ENCODE measurements around the gene UBE3A.
"Not testable (repeated sequence)": the region's sequence is repeated elsewhere in the genome, so short reads cannot be mapped to it uniquely, and the experiment has no call there.

Gene UBE3A

GRCh38 chr15:25465835-25466234 is 27.0 kb upstream of the UBE3A start:
- H3K4me1 ChIP-seq (ENCODE audit: control insufficient read depth, insufficient read depth, low read length, unreplicated experiment), result peaks cover 4% of the 10 kb centered on the region
- H3K4me3 ChIP-seq (ENCODE audit: low read depth, low read length), result no peak overlapping the region
- no peak overlapping the region for H3K27ac ChIP-seq (ENCODE audit: low read depth, low read length)
- H2AFZ ChIP-seq (ENCODE audit: low read length, unreplicated experiment), result no peak overlapping the region
- H3K79me2 ChIP-seq (ENCODE audit: control insufficient read depth, insufficient read depth, low read length, unreplicated experiment), result no peaks in the 10 kb centered on the region
- H3K36me3 ChIP-seq (ENCODE audit: insufficient read depth, low read length), result no peaks in the 10 kb centered on the region
- peaks cover 29% of the 10 kb centered on the region for H3K27me3 ChIP-seq (ENCODE audit: insufficient read depth, low read length)

- Histone ChIP-seq H3K36me3 (ENCODE audit: insufficient read depth, low read length) (no peaks in the 10 kb centered on the region), H3K27ac (ENCODE audit: low read depth, low read length) (no peak overlapping the region)
These were observed 26.0 kb upstream of the UBE3A start for GRCh38 chr15:25464784-25465183.

GRCh38 chr15:25464383-25464782 is 25.6 kb upstream of the UBE3A start:
- Histone ChIP-seq H3K27me3 (ENCODE audit: insufficient read depth, low read length) (peaks cover 29% of the 10 kb centered on the region), H3K4me3 (ENCODE audit: low read depth, low read length) (no peak overlapping the region), H2AFZ (ENCODE audit: low read length, unreplicated experiment) (no peak overlapping the region), H3K27ac (ENCODE audit: low read depth, low read length) (no peak overlapping the region), H3K36me3 (ENCODE audit: insufficient read depth, low read length) (no peaks in the 10 kb centered on the region), H3K79me2 (ENCODE audit: control insufficient read depth, insufficient read depth, low read length, unreplicated experiment) (no peaks in the 10 kb centered on the region), H3K4me1 (ENCODE audit: control insufficient read depth, insufficient read depth, low read length, unreplicated experiment) (peaks cover 4% of the 10 kb centered on the region)

More at GRCh38 chr15:25464784-25465183, 26.0 kb upstream of the UBE3A start:
- Histone ChIP-seq H3K79me2 (ENCODE audit: control insufficient read depth, insufficient read depth, low read length, unreplicated experiment) (no peaks in the 10 kb centered on the region), H2AFZ (ENCODE audit: low read length, unreplicated experiment) (no peak overlapping the region), H3K4me3 (ENCODE audit: low read depth, low read length) (no peak overlapping the region), H3K4me1 (ENCODE audit: control insufficient read depth, insufficient read depth, low read length, unreplicated experiment) (peaks cover 4% of the 10 kb centered on the region), H3K27me3 (ENCODE audit: insufficient read depth, low read length) (peaks cover 29% of the 10 kb centered on the region)

GRCh38 chr15:25456196-25456595 is 17.4 kb upstream of the UBE3A start:
- Histone ChIP-seq H3K4me1 (ENCODE audit: control insufficient read depth, insufficient read depth, low read length, unreplicated experiment) (peaks cover 5% of the 10 kb centered on the region), H2AFZ (ENCODE audit: low read length, unreplicated experiment) (peak overlapping the region; percentile 88), H3K79me2 (ENCODE audit: control insufficient read depth, insufficient read depth, low read length, unreplicated experiment) (no peaks in the 10 kb centered on the region), H3K36me3 (ENCODE audit: insufficient read depth, low read length) (no peaks in the 10 kb centered on the region), H3K4me3 (ENCODE audit: low read depth, low read length) (peak overlapping the region; percentile 77), H3K27me3 (ENCODE audit: insufficient read depth, low read length) (no peaks in the 10 kb centered on the region), H3K27ac (ENCODE audit: low read depth, low read length) (no peak overlapping the region)

GRCh38 chr15:25455226-25455625 is 16.4 kb upstream of the UBE3A start:
- H3K27ac ChIP-seq (ENCODE audit: low read depth, low read length), result no peak overlapping the region
- H3K4me1 ChIP-seq (ENCODE audit: control insufficient read depth, insufficient read depth, low read length, unreplicated experiment), result peaks cover 5% of the 10 kb centered on the region
- peak overlapping the region; percentile 46 for H2AFZ ChIP-seq (ENCODE audit: low read length, unreplicated experiment)
- H3K4me3 ChIP-seq (ENCODE audit: low read depth, low read length), result no peak overlapping the region
- no peaks in the 10 kb centered on the region for H3K27me3 ChIP-seq (ENCODE audit: insufficient read depth, low read length)
- H3K36me3 ChIP-seq (ENCODE audit: insufficient read depth, low read length), result no peaks in the 10 kb centered on the region
- H3K79me2 ChIP-seq (ENCODE audit: control insufficient read depth, insufficient read depth, low read length, unreplicated experiment), result no peaks in the 10 kb centered on the region

- H3K27ac ChIP-seq (ENCODE audit: low read depth, low read length), result no peak overlapping the region
- H3K79me2 ChIP-seq (ENCODE audit: control insufficient read depth, insufficient read depth, low read length, unreplicated experiment), result no peaks in the 10 kb centered on the region
- peaks cover 5% of the 10 kb centered on the region for H3K4me1 ChIP-seq (ENCODE audit: control insufficient read depth, insufficient read depth, low read length, unreplicated experiment)
- H2AFZ ChIP-seq (ENCODE audit: low read length, unreplicated experiment), result peak overlapping the region; percentile 46
- H3K4me3 ChIP-seq (ENCODE audit: low read depth, low read length), result no peak overlapping the region
- H3K27me3 ChIP-seq (ENCODE audit: insufficient read depth, low read length), result no peaks in the 10 kb centered on the region
- H3K36me3 ChIP-seq (ENCODE audit: insufficient read depth, low read length), result no peaks in the 10 kb centered on the region
These were observed 15.9 kb upstream of the UBE3A start for GRCh38 chr15:25454771-25455170.

- not testable (repeated sequence) for H3K4me1 ChIP-seq (ENCODE audit: control insufficient read depth, insufficient read depth, low read length, unreplicated experiment); H3K27ac ChIP-seq (ENCODE audit: low read depth, low read length); H3K79me2 ChIP-seq (ENCODE audit: control insufficient read depth, insufficient read depth, low read length, unreplicated experiment); H3K27me3 ChIP-seq (ENCODE audit: insufficient read depth, low read length); H2AFZ ChIP-seq (ENCODE audit: low read length, unreplicated experiment); H3K36me3 ChIP-seq (ENCODE audit: insufficient read depth, low read length); H3K4me3 ChIP-seq (ENCODE audit: low read depth, low read length)
These were observed 14.4 kb upstream of the UBE3A start for GRCh38 chr15:25453246-25453645.

GRCh38 chr15:25451501-25451900 is 12.7 kb upstream of the UBE3A start:
- H3K27me3 ChIP-seq (ENCODE audit: insufficient read depth, low read length), result no peaks in the 10 kb centered on the region
- H3K79me2 ChIP-seq (ENCODE audit: control insufficient read depth, insufficient read depth, low read length, unreplicated experiment), result no peaks in the 10 kb centered on the region
- no peak overlapping the region for H3K27ac ChIP-seq (ENCODE audit: low read depth, low read length)
- no peak overlapping the region for H3K4me3 ChIP-seq (ENCODE audit: low read depth, low read length)
- H3K36me3 ChIP-seq (ENCODE audit: insufficient read depth, low read length), result no peaks in the 10 kb centered on the region
- no peak overlapping the region for H2AFZ ChIP-seq (ENCODE audit: low read length, unreplicated experiment)
- peaks cover 5% of the 10 kb centered on the region for H3K4me1 ChIP-seq (ENCODE audit: control insufficient read depth, insufficient read depth, low read length, unreplicated experiment)

GRCh38 chr15:25450163-25450562 is 11.3 kb upstream of the UBE3A start:
- no peak overlapping the region for H3K4me3 ChIP-seq (ENCODE audit: low read depth, low read length)
- no peak overlapping the region for H2AFZ ChIP-seq (ENCODE audit: low read length, unreplicated experiment)
- H3K27ac ChIP-seq (ENCODE audit: low read depth, low read length), result no peak overlapping the region
- no peaks in the 10 kb centered on the region for H3K36me3 ChIP-seq (ENCODE audit: insufficient read depth, low read length)
- H3K27me3 ChIP-seq (ENCODE audit: insufficient read depth, low read length), result no peaks in the 10 kb centered on the region
- H3K79me2 ChIP-seq (ENCODE audit: control insufficient read depth, insufficient read depth, low read length, unreplicated experiment), result no peaks in the 10 kb centered on the region
- H3K4me1 ChIP-seq (ENCODE audit: control insufficient read depth, insufficient read depth, low read length, unreplicated experiment), result no peaks in the 10 kb centered on the region

- Histone ChIP-seq H3K27ac (ENCODE audit: low read depth, low read length) (no peak overlapping the region), H3K36me3 (ENCODE audit: insufficient read depth, low read length) (no peaks in the 10 kb centered on the region), H3K4me3 (ENCODE audit: low read depth, low read length) (no peak overlapping the region), H3K79me2 (ENCODE audit: control insufficient read depth, insufficient read depth, low read length, unreplicated experiment) (no peaks in the 10 kb centered on the region), H3K4me1 (ENCODE audit: control insufficient read depth, insufficient read depth, low read length, unreplicated experiment) (no peaks in the 10 kb centered on the region), H3K27me3 (ENCODE audit: insufficient read depth, low read length) (no peaks in the 10 kb centered on the region), H2AFZ (ENCODE audit: low read length, unreplicated experiment) (no peak overlapping the region)
These were observed 7.3 kb upstream of the UBE3A start for GRCh38 chr15:25446076-25446475.

- Histone ChIP-seq H3K36me3 (ENCODE audit: insufficient read depth, low read length) (no peaks in the 10 kb centered on the region), H3K27me3 (ENCODE audit: insufficient read depth, low read length) (no peaks in the 10 kb centered on the region), H2AFZ (ENCODE audit: low read length, unreplicated experiment) (no peak overlapping the region), H3K4me3 (ENCODE audit: low read depth, low read length) (no peak overlapping the region), H3K27ac (ENCODE audit: low read depth, low read length) (no peak overlapping the region), H3K79me2 (ENCODE audit: control insufficient read depth, insufficient read depth, low read length, unreplicated experiment) (no peaks in the 10 kb centered on the region), H3K4me1 (ENCODE audit: control insufficient read depth, insufficient read depth, low read length, unreplicated experiment) (no peaks in the 10 kb centered on the region)
These were observed 6.6 kb upstream of the UBE3A start for GRCh38 chr15:25445412-25445811.

Data from ACC112 (cell line).